ENCODE results near the gene ZNF614. TPM values are rescaled to one million over a fixed set of nuclear protein-coding genes. Genes with fewer than 3 reads are reported as not detected.
A peak's percentile ranks its signal among the peaks of the same experiment; 100 is the strongest.

ZNF614 gene
- total and polyA plus RNA-seq, 2 of the 13 experiments (the other 11 are each of a cell fraction or from before 2014, with no cell fraction given): 13.0 to 22.8 TPM

DNA sequence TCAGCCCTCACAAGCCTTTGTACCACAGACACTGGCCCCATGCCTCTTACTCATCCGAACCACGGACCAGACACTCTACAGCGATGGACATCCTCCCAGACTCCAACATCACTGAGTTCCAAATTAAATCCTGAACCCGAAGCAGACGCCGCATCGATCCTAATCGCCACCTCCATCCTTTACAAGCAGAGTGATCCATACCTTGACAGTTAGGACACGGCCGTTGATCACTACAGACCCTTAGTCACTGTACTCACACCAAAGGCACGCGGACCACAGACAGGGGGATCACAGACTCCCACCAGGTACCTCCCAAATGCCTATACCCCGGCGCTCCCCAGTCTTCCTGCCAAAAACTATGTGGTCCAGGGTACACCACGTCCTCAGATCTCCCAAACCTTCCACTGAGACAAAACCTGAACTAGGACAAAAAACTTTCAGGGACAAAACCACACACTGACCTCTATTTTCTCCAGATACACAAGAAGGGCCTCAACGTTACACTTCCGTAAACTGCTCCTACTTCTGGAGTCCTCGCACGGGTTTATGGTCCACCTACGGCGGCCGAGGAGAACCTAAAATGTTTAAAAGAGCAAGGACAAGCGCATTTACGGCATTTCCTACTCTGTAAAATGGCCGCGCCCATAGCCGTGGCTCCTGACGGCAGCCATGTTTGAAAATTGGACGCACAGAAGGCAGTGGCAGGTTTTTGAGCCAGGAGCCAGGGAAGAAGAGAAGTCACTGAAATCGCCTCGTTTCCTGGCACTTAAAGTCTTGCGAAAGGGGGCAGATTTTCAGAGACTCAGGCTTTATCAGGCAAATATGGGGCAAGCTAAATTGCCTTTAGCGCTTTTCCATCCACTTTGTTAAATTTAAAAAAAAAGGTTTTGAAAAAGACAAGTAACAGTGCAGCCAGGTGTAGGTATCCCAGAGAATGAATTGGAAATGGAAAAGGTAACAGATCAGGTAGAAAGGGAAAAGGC lies 41.6 kb downstream of the ZNF614 start, which contains the start of gene ZNF350 (continued):
- TF ChIP-seq, protein P1, sequence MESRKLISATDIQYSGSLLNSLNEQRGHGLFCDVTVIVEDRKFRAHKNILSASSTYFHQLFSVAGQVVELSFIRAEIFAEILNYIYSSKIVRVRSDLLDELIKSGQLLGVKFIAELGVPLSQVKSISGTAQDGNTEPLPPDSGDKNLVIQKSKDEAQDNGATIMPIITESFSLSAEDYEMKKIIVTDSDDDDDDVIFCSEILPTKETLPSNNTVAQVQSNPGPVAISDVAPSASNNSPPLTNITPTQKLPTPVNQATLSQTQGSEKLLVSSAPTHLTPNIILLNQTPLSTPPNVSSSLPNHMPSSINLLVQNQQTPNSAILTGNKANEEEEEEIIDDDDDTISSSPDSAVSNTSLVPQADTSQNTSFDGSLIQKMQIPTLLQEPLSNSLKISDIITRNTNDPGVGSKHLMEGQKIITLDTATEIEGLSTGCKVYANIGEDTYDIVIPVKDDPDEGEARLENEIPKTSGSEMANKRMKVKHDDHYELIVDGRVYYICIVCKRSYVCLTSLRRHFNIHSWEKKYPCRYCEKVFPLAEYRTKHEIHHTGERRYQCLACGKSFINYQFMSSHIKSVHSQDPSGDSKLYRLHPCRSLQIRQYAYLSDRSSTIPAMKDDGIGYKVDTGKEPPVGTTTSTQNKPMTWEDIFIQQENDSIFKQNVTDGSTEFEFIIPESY (CRISPR knock-in tag; IDR thresholded peaks at IDR 0.05): peak; percentile 43
- TF ChIP-seq ZNF354B (CRISPR knock-in tag; IDR thresholded peaks at IDR 0.05): no peak
- TF ChIP-seq ZNF224 (CRISPR knock-in tag; IDR thresholded peaks at IDR 0.05): no peak; the same call in 1 of the 2 replicates
- peak; percentile 86; the same call in 1 of the 2 replicates for TF ChIP-seq IKZF5 (CRISPR knock-in tag; IDR thresholded peaks at IDR 0.05)
- peak; percentile 87 for TF ChIP-seq RFXAP (CRISPR knock-in tag; IDR thresholded peaks at IDR 0.05; ENCODE audit: borderline replicate concordance)
- no peak for TF ChIP-seq ZNF674 (CRISPR knock-in tag; IDR thresholded peaks at IDR 0.05; ENCODE audit: low read depth)
- TF ChIP-seq SNAPC2 (CRISPR knock-in tag; IDR thresholded peaks at IDR 0.05): no peak
- TF ChIP-seq SNAPC5 (CRISPR knock-in tag; IDR thresholded peaks at IDR 0.05; ENCODE audit: borderline replicate concordance): no peak
- TF ChIP-seq, protein P2, sequence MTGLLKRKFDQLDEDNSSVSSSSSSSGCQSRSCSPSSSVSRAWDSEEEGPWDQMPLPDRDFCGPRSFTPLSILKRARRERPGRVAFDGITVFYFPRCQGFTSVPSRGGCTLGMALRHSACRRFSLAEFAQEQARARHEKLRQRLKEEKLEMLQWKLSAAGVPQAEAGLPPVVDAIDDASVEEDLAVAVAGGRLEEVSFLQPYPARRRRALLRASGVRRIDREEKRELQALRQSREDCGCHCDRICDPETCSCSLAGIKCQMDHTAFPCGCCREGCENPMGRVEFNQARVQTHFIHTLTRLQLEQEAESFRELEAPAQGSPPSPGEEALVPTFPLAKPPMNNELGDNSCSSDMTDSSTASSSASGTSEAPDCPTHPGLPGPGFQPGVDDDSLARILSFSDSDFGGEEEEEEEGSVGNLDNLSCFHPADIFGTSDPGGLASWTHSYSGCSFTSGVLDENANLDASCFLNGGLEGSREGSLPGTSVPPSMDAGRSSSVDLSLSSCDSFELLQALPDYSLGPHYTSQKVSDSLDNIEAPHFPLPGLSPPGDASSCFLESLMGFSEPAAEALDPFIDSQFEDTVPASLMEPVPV (CRISPR knock-in tag; IDR thresholded peaks at IDR 0.05): 0 out of 2 replicates have a peak, but pooled peaks have one; percentile 31
- peak; percentile 81; the same call in 1 of the 2 replicates for TF ChIP-seq EHMT2 (IDR thresholded peaks at IDR 0.05; ENCODE audit: borderline replicate concordance, low read depth, low read length)
- peak; percentile 86 for TF ChIP-seq ZGPAT (CRISPR knock-in tag; IDR thresholded peaks at IDR 0.05)
- no peak for TF ChIP-seq MTF2 (CRISPR knock-in tag; IDR thresholded peaks at IDR 0.05; ENCODE audit: borderline replicate concordance)
- TF ChIP-seq, protein P3, sequence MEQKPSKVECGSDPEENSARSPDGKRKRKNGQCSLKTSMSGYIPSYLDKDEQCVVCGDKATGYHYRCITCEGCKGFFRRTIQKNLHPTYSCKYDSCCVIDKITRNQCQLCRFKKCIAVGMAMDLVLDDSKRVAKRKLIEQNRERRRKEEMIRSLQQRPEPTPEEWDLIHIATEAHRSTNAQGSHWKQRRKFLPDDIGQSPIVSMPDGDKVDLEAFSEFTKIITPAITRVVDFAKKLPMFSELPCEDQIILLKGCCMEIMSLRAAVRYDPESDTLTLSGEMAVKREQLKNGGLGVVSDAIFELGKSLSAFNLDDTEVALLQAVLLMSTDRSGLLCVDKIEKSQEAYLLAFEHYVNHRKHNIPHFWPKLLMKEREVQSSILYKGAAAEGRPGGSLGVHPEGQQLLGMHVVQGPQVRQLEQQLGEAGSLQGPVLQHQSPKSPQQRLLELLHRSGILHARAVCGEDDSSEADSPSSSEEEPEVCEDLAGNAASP (CRISPR knock-in tag; IDR thresholded peaks at IDR 0.05; ENCODE audit: borderline replicate concordance): peak; percentile 53; the same call in 1 of the 2 replicates
- TF ChIP-seq JARID2 (CRISPR knock-in tag; IDR thresholded peaks at IDR 0.05; ENCODE audit: insufficient replicate concordance): peak; percentile 65
- TF ChIP-seq MEIS2 (CRISPR knock-in tag; IDR thresholded peaks at IDR 0.05): 0 out of 2 replicates have a peak, but pooled peaks have one; percentile 25
- peak; percentile 85; the same call in 1 of the 2 replicates for TF ChIP-seq ETV6 (CRISPR knock-in tag; conservative IDR thresholded peaks at IDR 0.05)
- TF ChIP-seq ADNP (CRISPR knock-in tag; IDR thresholded peaks at IDR 0.05): no peak

All from HepG2 (cell line).